ENCODE results near the gene IMPA2.
"Not testable (repeated sequence)": the region's sequence is repeated elsewhere in the genome, so short reads cannot be mapped to it uniquely, and the experiment has no call there.

IMPA2 gene

DNA sequence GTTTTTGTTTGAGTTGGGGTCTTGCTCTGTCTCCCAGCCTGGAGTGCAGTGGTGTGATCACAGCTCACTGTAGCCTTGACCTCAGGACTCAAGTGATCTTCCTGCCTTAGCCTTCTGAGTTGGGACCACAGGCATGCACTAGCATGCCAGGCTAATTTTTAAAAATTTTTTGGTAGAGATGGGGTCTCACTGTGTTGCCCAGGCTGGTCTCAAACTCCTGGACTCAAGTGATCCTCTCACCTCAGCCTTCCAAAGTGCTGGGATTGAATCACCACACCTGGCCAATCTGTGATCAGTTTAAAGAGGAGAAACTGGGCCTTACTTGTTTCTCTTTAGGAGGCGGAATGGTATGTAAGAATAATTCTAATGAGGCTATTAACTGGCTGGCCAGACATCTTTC lies 49.9 kb downstream of the IMPA2 start:
- no peak for DNase-seq

- DNase-seq = no peak
Measured at GRCh38 chr18:12031846-12032245, 50.5 kb downstream of the IMPA2 start.

GRCh38 chr18:12032786-12033642 lies 51.7 kb downstream of the IMPA2 start:
- no peak for DNase-seq

DNA sequence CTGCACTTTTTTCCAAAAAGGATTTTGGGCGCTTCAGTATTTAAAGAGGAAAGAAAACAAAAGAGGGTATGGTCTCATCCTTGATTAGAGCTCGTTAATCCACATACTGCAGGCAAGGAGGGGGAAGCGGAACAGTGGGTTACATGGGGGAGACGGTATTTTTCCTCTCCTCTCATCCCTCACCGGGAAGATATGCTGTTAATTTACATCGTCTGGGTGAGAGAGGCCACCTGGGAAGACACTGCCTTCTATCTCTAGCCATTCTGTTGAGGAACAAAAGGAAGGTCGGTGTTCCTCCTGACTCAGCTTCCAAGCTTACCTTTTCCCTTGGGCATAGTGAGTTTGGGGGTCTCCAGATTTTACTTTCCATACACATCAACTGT lies 52.3 kb downstream of the IMPA2 start:
- no peak for DNase-seq

GRCh38 chr18:12034241-12035100 lies 53.2 kb downstream of the IMPA2 start:
- DNase-seq = no peak

- DNase-seq = no peak
Measured at GRCh38 chr18:12035481-12035880, 54.2 kb downstream of the IMPA2 start.

DNA sequence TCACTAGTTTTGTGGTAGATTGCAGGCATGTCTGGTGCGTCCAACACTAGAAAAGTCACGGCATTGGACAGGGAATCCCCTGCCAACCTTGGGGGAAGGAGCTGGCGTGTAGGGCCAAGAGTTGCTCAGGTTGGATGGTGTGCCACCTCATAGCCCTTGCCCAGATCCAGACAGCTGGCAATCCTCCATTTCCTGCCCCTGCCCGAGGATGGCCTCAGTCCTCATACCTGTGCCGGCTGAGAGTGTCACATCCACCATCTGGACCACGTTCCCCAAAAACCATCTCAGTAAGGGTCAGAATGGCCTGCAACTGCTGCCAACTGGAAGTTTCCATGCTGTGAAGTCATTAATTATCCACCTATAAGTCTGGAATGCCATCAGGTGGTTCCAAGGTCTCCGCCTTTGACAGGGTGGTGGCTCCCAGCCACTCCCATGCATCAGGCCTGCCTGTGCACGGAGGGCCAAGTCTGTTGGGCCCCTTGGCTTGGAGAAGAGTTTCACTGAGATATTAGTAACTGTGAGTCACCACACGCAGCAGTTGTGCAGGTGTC lies 55.0 kb downstream of the IMPA2 start:
- DNase-seq = no peak

- no peak for DNase-seq
Measured at GRCh38 chr18:12038082-12038638, 56.9 kb downstream of the IMPA2 start.

GRCh38 chr18:12038639-12039539 lies 57.6 kb downstream of the IMPA2 start:
- DNase-seq = peak; percentile 80

DNA sequence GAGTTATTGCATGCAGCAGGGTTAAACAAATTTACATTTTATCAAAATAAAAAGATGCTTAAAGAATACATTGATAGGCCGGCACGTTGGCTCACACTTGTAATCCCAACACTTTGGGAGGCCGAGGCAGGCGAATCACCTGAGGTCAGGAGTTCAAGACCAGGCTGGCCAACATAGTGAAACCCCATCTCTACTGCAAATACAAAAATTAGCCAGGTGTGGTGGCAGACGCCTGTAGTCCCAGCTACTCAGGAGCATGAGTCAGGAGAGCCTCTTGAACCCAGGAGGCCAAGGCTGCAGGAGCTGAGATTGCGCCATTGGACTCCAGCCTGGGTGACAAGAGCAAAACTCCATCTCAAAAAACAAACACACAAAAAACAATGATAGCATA lies 58.2 kb downstream of the IMPA2 start:
- not testable (repeated sequence) for DNase-seq

GRCh38 chr18:12041561-12041960 lies 60.3 kb downstream of the IMPA2 start:
- DNase-seq = no peak

DNA sequence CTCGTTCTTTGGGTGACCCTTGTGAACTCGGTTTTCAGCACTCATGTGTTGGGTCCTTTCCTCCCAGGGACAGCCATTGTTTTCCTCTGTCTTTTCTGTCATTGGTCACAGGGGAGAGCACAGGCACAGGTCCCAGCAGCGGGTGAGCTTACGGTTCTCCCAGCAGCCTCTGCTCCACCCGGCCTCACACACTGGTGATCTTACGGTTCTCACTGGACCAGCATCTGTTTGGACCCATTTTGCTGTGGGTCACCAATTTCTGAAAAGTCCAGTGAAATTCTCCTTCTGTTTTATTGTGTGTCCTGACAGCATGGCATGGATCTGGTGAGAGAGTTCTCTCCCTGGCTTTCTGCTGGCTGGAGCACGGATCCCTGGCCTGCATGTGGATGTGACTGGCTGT lies 62.5 kb downstream of the IMPA2 start:
- no peak for DNase-seq

- DNase-seq = no peak
Measured at GRCh38 chr18:12044591-12044990, 63.3 kb downstream of the IMPA2 start.

DNA sequence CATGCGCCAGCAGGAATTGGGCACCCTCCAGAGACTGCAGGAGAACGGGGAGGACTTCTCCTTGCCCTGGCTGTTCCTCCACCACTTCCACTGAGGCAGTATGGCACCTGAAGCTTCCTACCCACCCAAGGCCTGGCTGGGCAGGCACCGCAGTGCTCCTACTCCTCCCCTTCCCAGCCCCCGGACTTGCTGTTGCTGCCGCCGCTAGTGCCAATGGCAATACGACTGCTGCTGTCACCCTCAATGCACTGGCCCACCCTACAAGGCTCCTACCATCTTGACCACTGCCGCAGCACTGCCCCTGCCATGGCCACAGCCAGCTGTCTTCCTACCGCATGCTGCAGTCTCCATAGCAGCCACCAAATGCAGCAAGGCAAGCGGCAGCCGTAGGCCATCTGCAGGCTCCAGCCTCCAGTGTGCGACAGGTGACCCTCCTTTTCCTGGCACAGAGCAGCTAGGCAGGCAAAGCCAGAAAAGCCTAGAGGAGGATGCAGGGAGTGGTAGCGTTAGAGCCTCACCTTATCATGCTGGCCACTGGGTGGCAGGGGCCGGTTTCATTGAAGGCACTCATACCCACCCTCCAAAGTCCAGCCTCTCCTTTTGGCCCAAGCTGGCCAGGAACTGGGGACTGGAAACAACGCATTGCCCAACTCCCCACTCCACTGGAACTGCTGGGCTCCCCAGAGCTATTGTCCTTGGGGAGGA lies 64.9 kb downstream of the IMPA2 start:
- no peak for DNase-seq

DNA sequence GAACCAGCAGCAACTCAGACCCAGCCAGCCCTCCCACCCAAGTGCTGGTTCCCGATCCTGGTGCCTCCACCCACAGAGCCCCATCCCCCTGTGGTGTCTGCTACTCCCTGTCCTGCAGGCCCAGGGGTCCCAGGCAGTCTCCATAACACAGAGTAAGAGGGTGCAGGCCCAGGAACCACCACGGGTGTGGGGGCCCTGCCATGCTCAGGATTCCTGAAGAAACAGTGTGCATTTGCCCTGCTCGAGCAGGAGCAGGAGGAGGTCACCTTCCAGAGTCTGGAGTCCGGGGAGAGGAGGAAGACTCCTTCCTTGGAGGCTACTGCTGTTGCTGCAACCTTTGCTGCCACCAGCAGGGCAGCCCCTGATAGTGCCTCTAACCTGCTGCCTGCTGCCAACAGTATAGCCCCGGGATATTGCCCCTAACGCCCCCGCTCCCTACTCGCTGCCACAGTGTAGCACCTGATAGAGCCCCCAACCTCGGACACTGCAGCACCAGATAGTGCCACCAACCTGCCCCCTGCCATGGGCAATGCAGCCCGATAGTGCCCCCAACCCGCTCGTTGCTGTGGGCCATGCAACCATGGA lies 65.5 kb downstream of the IMPA2 start:
- no peak for DNase-seq

GRCh38 chr18:12048010-12048826 lies 66.9 kb downstream of the IMPA2 start:
- peak; percentile 17 for DNase-seq

DNA sequence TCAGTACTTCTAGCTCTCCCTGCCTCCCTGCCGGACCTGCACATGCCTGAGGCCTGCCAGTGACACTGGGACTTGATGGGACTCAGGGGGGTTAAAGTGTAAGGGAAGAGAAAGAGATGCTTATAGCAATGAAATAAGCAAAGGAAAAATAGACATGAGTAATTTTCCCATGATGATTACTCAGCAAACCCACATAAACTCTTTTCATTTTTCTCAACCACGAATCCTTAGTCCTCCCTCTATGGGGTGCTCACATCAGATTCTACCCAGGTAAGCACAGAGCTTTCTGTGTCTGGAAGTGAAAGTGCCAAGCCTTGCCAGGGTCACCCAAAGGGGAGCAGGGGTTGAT lies 67.5 kb downstream of the IMPA2 start:
- peak; percentile 67 for DNase-seq

GRCh38 chr18:12049978-12050811 lies 68.9 kb downstream of the IMPA2 start:
- DNase-seq = peak; percentile 80

DNA sequence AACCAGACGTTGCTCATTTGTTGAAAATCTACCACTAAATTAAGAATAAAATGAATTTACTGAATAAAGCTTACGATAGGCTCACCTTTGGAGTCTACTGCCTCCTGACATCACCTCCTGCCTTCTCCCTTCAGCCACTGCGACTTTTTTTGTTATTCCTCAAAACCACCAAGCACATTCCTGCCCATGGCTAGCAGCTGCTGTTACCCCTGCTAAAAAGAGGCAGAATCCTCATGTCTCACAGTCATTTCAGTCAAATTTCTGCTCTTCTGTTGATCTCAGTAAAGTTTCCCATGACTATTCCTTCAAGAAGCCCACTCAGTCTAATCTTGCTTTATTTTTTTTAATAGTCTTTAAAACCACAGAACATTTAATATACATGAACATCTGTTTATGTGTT lies 71.6 kb downstream of the IMPA2 start:
- no peak for DNase-seq

GRCh38 chr18:12053289-12053688 lies 72.0 kb downstream of the IMPA2 start:
- DNase-seq = no peak
